GM04504 (cell line): ENCODE data around the gene POLR3E.

Experiments used
- DNase-seq: peaks from one replicate; pipeline ENCODE4 v3.0.0-alpha.2; 2012; ENCODE audit warnings: low read depth

POLR3E gene, protein sequence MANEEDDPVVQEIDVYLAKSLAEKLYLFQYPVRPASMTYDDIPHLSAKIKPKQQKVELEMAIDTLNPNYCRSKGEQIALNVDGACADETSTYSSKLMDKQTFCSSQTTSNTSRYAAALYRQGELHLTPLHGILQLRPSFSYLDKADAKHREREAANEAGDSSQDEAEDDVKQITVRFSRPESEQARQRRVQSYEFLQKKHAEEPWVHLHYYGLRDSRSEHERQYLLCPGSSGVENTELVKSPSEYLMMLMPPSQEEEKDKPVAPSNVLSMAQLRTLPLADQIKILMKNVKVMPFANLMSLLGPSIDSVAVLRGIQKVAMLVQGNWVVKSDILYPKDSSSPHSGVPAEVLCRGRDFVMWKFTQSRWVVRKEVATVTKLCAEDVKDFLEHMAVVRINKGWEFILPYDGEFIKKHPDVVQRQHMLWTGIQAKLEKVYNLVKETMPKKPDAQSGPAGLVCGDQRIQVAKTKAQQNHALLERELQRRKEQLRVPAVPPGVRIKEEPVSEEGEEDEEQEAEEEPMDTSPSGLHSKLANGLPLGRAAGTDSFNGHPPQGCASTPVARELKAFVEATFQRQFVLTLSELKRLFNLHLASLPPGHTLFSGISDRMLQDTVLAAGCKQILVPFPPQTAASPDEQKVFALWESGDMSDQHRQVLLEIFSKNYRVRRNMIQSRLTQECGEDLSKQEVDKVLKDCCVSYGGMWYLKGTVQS

DNA sequence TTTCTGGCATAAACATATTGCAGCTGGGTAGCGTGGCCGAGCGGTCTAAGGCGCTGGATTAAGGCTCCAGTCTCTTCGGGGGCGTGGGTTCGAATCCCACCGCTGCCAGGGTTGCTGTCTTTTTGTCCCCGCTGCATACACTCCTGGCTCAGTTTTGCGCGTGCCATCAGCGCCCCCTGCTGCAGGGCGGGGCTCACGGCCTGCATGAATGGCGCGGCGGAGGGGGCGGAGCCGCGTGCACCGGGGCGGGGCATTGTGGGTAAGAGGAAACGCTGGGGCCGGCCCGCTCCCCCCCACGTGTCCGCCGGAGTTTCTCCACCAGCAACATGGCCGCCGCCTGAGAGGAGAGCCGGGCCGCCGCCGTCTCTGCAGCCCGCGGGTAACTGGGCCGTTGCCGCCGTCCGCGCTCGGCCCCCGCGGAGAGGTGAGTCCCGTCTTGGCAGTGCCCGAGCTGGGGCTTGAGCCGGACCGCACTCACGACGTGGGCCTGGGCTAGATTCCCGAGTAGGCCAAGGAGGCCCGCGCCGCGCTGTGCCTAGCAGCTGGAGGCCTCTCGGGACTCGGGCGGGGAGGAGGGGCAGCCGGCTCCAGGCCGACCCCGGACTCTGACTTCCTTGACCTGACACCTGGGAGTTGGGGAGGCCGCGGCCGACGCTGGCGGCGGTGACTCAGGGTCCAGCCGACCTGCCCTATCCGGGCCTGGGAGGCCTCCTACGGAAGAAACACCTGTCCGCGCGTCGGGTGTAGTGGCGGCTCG is at the start of gene POLR3E:
Gene POLR3E (plus strand): TSS at position 296 of the 757 bp plus-strand sequence. CDS start 5,560 bp downstream, outside the sequence.
- DNase-seq = peak; percentile 96

DNA sequence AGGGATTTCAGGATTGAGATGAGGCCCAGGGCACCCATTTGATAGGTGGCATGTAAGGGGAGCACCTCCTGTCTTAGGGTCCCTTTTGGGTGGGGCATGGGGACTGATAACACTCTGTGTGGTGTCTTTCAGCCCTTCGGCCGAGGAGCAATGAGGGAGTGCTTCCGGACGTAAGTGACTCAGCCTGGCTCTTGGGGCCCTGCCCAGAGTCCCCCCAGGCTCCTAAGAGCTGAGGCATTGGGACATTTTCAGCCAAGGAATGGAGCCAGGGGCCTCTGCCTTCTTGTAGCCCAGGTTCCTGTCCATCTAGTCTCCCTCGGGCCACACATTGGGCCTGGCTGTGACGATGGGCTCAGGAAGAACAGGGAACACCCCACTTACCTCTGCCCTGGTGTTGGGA is 46.7 kb upstream of the POLR3E start:
- DNase-seq = no peak

DNA sequence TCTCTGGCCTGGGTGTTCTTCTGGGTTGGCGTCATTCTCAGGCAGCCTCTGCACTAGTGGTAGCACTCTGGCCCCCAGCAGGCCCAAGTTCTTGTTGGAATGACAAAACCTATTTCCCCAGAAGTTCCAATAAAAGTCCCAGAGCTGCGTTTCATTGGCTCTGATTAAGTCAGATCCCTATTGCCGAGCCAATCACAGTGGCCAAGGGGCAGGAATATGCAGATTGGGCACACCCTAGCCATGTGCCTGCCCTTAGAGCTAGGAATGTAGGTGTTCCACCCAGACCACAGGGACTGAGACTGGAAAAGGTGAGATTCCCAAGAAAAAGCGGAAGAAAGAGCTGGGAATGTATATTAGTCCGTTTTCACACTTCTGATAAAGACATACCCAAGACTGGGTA is 44.9 kb upstream of the POLR3E start:
- DNase-seq = no peak

DNA sequence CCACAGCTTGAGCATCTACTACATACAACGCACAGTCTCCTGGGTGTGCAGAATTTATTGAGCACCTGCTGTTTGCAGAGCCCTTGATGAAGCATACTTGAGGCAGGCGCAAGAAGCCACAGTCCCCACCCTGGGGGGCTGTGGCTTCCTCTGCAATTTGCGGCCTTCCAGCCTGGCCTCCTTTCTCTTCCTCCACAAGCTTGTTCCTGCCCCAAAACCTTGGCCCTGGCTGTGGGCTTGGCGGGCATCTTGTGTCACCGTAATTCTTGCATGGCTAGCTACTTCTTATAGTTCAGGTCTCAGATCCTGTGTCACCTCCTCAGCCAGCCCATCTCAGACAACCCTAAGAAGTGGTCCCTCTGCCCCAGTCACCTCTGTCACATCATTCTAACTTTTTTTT is 43.9 kb upstream of the POLR3E start:
- DNase-seq = no peak

DNA sequence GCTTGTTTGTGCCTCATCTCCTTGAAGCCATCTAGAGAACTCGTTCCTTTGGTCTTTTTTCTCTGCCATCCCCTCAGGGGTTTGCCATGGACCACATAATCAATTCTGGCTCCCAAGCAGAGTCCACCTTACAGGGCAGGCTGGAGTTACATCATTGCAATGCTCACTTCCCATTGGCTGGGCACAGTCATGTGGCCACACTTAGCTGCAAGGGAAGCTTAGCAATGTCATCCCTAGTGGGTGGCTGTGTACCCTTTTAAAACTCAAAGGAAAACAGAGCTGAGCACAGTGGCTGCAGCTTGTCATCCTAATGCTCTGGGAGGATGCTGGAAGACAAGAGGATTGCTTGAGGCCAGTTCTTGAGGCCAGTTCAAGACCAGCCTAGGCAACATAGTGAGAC is 41.9 kb upstream of the POLR3E start:
- no peak for DNase-seq

DNA sequence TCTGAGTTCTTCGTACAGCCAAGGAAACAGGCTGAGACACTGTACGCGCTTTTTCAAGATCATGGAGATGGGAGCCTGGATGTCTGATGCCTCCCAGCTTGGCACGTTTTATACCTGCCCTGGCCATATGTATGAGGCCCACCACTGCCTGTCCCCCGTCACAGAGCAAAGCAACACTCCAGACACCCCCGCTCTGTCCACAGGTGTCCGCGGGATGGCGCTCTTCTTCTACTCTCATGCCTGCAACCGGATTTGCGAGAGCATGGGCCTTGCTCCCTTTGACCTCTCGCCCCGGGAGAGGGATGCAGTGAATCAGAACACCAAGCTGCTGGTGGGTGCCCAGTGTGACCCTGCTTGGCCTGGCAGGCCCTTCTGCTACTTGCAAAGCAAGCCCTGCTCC is 39.8 kb upstream of the POLR3E start:
- DNase-seq = no peak

DNA sequence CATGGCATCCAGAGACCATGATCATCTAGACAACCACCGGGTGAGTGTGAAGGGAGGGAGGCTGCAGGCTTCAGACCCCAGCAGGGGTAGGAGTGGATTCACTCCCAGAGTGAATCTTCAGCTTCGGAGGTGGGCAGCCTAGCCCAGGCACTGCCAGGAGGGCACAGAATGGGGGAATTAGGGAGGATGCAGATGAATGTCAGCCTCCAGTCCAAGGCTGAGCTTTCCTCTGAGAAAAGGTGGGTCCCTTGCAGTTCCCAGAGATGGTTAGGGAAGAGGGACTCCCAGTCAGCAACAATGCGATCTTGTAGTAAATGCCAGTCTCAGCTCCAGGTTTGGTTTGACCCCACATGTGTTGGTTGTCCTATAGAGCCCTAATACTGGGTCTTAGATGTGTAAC is 36.7 kb upstream of the POLR3E start:
- DNase-seq = no peak

DNA sequence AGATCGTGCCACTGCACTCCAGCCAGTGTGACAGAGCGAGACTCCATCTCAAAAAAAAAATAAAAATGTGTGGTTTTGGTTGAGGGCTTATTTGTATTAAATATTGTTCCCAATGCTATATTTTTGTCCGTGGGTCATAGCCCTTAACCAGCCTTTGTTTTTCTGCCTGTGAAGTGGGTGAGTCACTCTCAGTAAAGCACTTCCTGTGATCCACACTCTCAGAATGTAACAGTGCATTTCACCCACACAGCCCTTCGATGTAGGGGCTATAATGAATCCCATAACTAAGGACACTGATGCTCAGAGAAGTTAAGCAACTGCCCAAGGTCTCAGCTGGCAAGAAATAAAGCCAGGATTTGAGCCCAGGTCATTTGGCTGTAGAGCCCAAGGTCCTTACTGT is 34.7 kb upstream of the POLR3E start:
- no peak for DNase-seq

DNA sequence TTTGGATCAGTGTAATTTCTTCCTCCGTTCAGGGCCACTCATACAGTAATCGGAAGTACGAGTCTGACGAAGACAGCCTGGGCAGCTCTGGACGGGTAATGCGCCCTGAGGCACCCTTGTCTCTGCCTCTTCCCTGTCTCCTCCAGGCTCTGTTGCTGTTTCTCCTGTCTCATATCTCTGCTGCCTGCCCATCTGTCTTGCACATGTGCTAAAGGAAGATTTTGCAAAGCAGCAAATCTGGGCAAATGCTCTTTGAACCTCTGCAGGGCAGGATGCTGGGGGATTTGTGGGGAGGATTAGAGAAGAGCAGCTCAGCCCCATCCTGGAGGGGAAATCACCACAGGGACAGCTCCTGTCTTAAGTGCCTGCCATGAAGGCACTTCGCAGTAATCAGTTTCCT is 32.4 kb upstream of the POLR3E start:
- no peak for DNase-seq

DNA sequence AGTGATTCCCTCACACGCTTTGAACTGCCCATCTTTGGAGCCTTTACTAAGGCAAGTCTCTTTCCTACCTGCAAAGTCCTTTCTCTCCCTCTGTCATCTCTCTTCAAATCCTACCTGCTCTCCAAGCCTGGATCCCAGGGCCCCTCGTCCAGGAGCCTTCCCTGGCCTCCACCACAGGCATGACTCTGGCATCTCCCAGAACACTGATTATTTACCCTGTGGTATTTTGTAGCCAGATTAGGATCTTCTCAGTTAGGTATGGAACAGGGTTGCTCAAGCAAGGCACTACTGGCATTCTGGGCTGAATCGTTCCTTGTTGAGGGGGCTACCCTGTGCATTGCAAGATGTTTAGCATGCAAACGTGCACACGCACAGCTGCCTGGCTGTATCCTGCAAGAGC is 31.9 kb upstream of the POLR3E start:
- DNase-seq = no peak

DNA sequence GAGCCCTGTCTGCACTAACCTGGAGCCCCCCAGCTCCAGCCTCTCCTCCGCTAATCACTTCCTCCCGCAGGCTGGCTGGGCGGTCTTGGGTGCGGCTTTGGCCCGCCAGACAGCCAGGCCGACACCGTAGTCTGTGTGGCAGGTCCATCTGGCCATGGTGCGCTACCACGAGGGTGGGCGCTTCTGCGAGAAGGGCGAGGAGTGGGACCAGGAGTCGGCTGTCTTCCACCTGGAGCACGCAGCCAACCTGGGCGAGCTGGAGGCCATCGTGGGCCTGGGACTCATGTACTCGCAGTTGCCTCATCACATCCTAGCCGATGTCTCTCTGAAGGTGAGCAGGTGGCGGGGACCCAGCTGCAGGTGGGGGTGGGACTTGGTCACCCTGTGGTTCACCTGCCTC is 30.7 kb upstream of the POLR3E start:
- DNase-seq = no peak

DNA sequence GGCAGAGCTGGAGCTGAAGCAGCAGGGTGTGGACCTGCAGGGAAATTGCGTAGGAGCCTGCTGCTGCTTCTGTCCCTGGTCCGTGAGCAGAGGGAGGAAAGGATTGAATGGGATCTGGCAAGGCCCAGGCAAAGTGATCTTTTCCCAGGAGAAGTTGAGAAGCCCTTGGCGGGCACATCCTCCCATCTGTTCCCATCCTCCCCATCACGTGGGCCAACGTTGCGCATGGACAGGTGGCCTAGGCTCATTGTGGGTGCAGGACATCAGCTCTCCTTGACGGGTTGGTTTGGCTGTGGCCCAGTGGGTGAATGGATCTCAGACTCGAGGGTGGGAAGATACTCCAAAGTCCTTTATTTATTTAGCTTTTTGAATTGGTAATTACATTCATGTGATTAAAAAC is 29.4 kb upstream of the POLR3E start:
- DNase-seq = no peak

DNA sequence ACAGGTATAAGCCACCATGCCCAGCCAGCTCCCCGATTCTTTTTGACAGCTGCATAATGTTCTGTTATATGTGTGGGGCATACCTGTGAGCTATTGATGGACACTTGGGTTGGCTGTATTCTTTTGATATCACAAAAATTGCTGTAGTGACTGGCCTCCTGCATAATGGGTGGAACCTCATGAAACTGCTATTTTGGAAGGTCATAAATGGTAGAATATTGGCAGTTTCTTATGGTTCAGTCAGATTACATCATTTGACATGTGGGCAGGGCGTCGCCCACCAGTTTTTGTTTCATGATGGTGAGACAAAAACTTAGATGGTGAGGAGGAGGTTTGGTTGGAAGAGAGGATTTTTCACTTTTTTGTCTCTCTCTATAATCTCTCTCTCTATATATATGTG is 26.7 kb upstream of the POLR3E start:
- no peak for DNase-seq

DNA sequence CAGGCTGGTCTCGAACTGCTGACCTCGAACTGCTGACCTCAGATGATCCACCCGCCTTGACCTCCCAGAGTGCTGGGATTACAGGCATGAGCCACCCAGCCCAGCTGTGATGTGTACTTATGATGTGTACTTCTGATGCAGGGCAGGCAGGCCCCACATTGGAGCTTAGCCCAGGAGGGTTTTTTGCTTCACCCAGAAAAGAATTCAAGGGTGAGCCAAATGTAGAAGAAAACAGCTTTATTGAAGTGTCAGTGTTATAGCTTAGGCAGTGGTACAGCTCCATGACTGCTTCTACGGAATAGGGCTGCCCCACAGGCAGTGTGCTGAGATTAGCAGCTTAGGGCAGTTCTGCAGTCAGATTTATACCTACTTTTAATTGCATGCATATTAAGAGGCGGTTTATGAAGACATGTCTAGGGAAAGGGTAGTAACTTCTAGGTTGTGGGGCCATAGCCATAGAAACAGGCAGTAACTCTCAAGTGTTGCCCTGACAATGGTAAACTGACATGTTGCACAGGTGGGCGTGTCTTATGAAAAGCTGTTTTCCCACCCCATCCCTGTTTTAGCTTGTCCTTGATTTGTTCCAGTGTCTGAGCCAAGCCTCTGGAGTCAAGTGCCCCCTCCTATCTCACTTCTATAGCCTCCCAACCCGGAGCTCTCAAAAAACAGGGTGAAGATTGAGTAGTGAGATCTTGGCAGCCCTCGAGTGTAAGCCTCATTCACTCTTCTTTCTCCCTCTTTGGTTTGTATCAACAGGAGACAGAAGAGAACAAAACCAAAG is 24.1 kb upstream of the POLR3E start:
- DNase-seq = no peak

DNA sequence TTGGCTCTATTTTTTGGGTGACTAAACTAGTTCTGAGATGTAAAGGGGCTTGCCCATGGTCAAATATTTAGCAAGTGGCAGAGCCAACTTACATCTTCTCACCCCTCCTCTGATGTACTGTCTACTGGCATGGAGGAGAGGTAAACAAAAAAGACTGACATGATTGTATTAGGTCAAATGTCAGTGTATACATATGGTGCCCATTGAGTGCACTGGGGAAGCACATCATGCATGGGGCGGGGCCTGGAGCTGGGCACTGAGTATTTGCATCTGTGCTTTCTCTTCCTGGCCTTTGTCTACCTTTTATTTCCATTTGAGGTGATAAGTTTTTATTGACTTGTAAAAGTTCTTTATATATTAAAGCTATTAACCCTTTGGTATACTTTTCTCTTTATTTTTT is 22.3 kb upstream of the POLR3E start:
- no peak for DNase-seq

DNA sequence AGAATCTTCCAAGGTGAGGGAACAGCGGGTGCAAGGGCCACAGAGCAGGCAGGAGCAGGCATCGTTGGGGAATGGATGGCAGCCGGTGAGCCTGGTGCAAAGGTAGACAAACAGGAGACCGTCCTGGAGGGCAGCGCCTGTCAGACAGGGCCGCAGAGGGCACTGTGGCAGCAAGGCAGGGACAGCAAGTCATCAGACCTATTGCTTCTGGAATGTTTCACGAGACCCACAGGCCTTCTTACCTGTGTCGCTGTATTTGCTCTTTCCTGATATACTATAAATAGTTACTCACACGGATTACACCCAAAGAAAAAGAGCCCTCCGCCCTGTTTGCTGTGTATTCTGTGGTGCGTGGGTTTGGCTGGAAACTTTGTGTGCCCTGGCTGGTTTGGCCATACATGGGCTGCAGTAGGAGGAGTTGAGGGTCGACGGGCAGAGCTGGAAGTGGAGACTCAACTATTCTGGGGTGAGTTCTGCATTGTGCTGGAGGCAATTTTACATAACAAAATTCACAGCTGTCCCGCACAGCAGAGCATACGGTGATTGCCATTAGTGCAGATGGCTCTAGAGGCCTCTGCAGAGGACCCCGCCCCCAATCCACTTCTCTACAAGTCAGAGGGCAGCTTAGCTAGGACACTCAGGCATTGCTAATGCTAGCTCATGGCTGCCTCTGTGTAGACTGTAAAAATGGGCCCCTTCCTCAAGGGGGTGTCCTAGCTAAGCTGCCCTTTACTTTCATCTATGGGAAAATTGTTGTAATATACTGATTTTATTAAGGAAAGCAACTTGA is 18.6 kb upstream of the POLR3E start:
- no peak for DNase-seq

DNA sequence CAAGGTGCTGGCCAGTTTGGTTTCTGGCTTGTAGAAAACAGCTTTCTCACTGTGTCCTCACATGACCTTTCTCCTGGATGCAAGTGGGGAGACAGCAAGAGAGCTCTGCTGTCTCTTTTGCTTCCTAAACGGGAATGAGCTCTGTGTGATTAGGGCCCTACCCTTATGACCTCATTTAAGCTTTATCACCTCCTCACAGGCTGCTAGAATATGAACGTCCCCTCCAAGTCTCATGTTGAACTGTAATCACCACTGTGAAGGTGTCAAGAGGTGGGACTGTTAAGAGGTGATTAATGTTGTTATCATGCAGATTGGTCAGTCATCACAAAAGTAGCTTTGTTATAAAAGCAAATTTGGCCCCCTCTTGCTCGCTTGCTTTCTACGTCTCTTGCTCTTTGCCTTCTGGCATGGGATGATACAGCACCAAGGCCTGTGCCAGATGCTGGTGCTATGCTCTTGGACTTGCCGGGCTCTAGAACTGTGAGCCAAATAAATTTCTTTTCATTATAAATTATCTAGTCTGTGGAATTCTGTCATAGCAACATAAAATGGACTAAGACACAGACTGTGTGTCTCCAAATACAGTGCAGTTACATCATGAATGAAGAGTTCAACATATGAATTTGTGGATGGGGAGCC is 14.8 kb upstream of the POLR3E start:
- DNase-seq = no peak

DNA sequence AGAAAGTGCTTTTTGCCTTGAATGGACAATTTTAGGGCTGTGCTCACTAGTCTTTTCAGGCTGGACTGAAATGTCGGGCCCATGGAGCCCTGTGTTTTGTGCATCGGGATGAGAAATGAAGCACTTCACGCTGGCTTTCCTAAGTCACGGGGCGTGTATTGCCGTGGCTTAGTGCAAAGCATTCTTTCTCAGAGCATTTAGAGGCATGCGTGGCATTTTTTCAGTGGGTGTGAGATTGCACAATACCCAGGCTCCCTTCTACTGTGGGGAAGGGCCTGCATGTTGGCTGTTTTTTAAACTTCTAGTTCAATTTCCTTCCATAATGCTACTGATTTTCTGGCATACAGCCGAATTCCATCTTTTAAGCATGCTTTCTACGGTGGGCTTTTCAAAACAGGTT is 12.6 kb upstream of the POLR3E start:
- DNase-seq = no peak

DNA sequence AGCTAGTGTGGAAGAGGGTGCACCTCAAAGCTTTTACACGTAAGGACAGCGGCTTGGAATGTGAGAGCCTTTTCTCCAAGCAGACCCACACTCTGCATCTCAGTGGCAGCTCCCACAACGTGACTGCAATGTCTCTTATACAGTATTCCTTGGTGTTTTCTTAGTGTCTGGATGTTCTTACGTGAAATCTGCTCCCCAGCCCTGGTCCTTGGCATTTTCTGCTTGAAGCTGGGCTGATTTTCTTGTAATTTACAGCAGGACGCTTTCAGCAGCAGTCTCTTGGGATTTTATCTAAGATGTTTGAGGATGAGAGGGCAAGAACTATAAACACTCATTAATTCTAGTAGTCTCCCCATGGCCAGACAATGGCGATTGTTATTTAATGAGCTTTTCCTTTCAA is 12.1 kb upstream of the POLR3E start:
- no peak for DNase-seq

DNA sequence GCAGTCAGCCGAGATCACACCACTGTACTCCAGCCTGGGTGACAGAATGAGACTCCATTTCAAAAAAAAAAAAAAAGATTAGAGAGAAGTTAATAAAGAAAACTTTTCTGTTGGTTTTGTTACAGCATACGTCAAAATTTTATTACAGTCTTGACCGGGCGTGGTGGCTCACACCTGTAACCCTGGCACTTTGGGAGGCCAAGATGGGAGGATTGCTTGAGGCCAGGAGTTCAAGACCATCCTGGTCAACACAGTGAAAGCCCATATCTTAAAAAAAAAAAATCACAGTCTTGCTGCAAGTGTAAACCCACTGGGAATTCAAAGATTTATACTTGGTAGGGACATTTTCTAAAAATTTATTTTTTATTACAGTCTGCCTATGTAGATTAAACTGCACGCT is 6.2 kb upstream of the POLR3E start:
- no peak for DNase-seq

DNA sequence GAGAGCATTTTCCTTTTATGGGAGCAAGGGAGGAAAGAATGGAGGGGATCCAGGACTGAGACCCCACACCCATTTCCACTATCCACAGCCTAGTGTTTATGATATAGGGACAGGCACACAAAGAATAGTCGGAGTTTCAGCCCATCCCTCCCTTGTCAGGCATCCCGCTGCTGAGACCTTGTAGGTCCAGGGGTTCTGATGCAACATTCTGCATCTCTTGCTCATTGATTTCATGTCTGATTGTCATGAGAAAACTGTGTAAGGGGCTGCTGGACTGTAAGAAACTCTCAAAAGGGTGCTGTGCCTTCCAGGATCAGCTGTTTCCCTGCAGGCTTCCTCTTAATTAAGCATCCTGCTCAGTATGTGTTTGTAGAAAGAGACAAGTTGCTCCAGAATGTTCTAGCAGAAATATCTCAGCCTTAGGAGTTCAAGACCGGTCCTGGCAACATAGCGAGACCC is 5.3 kb upstream of the POLR3E start:
- DNase-seq = no peak
